H9 (cell line): ENCODE measurements around the gene METTL14. TPM values are rescaled to one million over a fixed set of nuclear protein-coding genes. Genes with fewer than 3 reads are reported as not detected.

ENCODE experiments used
- DNase-seq: peaks from one replicate; pipeline ENCODE4 v3.0.0-alpha.2; 2017
- H2AFZ ChIP-seq: one replicate; pipeline ENCODE4 v1.6.1; 2013; ENCODE audit warnings: mild to moderate bottlenecking, low read length, control low read depth, moderate library complexity
- H2AK5ac ChIP-seq: 2 replicates; pipeline ENCODE4 v1.6.1; 2013; ENCODE audit warnings: low read length, control low read depth, mixed read lengths; ENCODE audit not compliant: insufficient read length
- H2BK120ac ChIP-seq: one replicate; pipeline ENCODE4 v1.6.1; 2013; ENCODE audit warnings: low read depth, mild to moderate bottlenecking, low read length, control low read depth, inconsistent platforms; ENCODE audit not compliant: poor library complexity, severe bottlenecking
- H2BK12ac ChIP-seq: 2 replicates; pipeline ENCODE4 v1.6.1; 2013; ENCODE audit warnings: low read length, control low read depth, mixed read lengths, low read depth; ENCODE audit not compliant: insufficient read length
- H2BK15ac ChIP-seq: 2 replicates; pipeline ENCODE4 v1.6.1; 2013; ENCODE audit warnings: low read depth, low read length, control low read depth
- H2BK20ac ChIP-seq: one replicate; pipeline ENCODE4 v1.6.1; 2013; ENCODE audit warnings: low read depth, mild to moderate bottlenecking, low read length, control low read depth, inconsistent platforms; ENCODE audit not compliant: poor library complexity, severe bottlenecking
- H2BK5ac ChIP-seq: 2 replicates; pipeline ENCODE4 v1.6.1; 2013; ENCODE audit warnings: low read length, control low read depth, mixed read lengths; ENCODE audit not compliant: insufficient read length
- H3K14ac ChIP-seq: 2 replicates; pipeline ENCODE4 v1.6.1; 2013; ENCODE audit warnings: low read length, control low read depth; ENCODE audit not compliant: insufficient read depth
- H3K18ac ChIP-seq: 2 replicates; pipeline ENCODE4 v1.6.1; 2013; ENCODE audit warnings: low read depth, mild to moderate bottlenecking, mixed read lengths, low read length, control low read depth; ENCODE audit not compliant: insufficient read length
- H3K23ac ChIP-seq: 2 replicates; pipeline ENCODE4 v1.6.1; 2013; ENCODE audit warnings: low read length, control low read depth, mixed read lengths, low read depth; ENCODE audit not compliant: insufficient read length
- H3K23me2 ChIP-seq: 2 replicates; pipeline ENCODE4 v1.6.1; 2013; ENCODE audit warnings: low read depth, mild to moderate bottlenecking, mixed read lengths, low read length, control low read depth; ENCODE audit not compliant: insufficient read length, poor library complexity, severe bottlenecking
- H3K27ac ChIP-seq: 2 replicates; pipeline ENCODE4 v1.5.1; 2013; ENCODE audit warnings: low read length, control low read depth, mixed read lengths, low read depth; ENCODE audit not compliant: insufficient read length
- H3K27me3 ChIP-seq: 2 replicates; pipeline ENCODE4 v1.6.1; 2013; ENCODE audit warnings: low read length, control low read depth, inconsistent platforms; ENCODE audit not compliant: insufficient read depth
- H3K4ac ChIP-seq: 2 replicates; pipeline ENCODE4 v1.6.1; 2013; ENCODE audit warnings: low read depth, mild to moderate bottlenecking, control low read depth, inconsistent platforms, low read length, moderate library complexity
- H3K4me1 ChIP-seq: 2 replicates; pipeline ENCODE4 v1.6.1; 2013; ENCODE audit warnings: low read length, control low read depth, inconsistent platforms; ENCODE audit not compliant: insufficient read depth
- H3K4me2 ChIP-seq: 2 replicates; pipeline ENCODE4 v1.6.1; 2013; ENCODE audit warnings: low read length, control low read depth, mixed read lengths; ENCODE audit not compliant: insufficient read length, insufficient read depth
- H3K56ac ChIP-seq: 2 replicates; pipeline ENCODE4 v1.6.1; 2013; ENCODE audit warnings: low read depth, mild to moderate bottlenecking, mixed read lengths, low read length, control low read depth; ENCODE audit not compliant: insufficient read length
- H3K79me1 ChIP-seq: 2 replicates; pipeline ENCODE4 v1.6.1; 2013; ENCODE audit warnings: low read depth, mild to moderate bottlenecking, moderate library complexity, low read length, control low read depth, inconsistent platforms; ENCODE audit not compliant: insufficient read depth, poor library complexity, severe bottlenecking
- H3K79me2 ChIP-seq: 2 replicates; pipeline ENCODE4 v1.6.1; 2013; ENCODE audit warnings: low read length, control low read depth, inconsistent platforms; ENCODE audit not compliant: insufficient read depth
- H3K9ac ChIP-seq: 2 replicates; pipeline ENCODE4 v1.6.1; 2013; ENCODE audit warnings: low read length, control low read depth, mixed read lengths; ENCODE audit not compliant: insufficient read length; ENCODE audit errors: extremely low read depth
- H3K9me3 ChIP-seq: one replicate; pipeline ENCODE4 v1.6.1; 2013; ENCODE audit warnings: low read depth, low read length, inconsistent platforms; ENCODE audit not compliant: control insufficient read depth
- H3T11ph ChIP-seq: one replicate; pipeline ENCODE4 v1.6.1; 2013; ENCODE audit warnings: mild to moderate bottlenecking, low read length, control low read depth, inconsistent platforms
- H4K20me1 ChIP-seq: one replicate; pipeline ENCODE4 v1.6.1; 2013; ENCODE audit not compliant: control insufficient read depth, insufficient read length, insufficient read depth
- H4K5ac ChIP-seq: 2 replicates; pipeline ENCODE4 v1.6.1; 2013; ENCODE audit warnings: low read depth, mild to moderate bottlenecking, mixed read lengths, low read length, control low read depth; ENCODE audit not compliant: insufficient read length
- H4K8ac ChIP-seq: replicated peaks from 2 replicates; pipeline ENCODE4 v1.6.1; 2013; ENCODE audit warnings: low read length, control low read depth, mixed read lengths, low read depth; ENCODE audit not compliant: insufficient read length
- H4K91ac ChIP-seq: 2 replicates; pipeline ENCODE4 v1.6.1; 2013; ENCODE audit warnings: low read depth, mild to moderate bottlenecking, moderate library complexity, mixed read lengths, low read length, control low read depth; ENCODE audit not compliant: insufficient read length
- H3K27ac Mint-ChIP-seq, 3 experiments: 2 replicates in 2 of 3; 3 replicates in 1 of 3; pipeline ENCODE4 v1.8.0; 2020 to 2021; ENCODE audit warnings: mixed read lengths in 3 of 3, mild to moderate bottlenecking in 1 of 3, moderate library complexity in 1 of 3
- H3K27me3 Mint-ChIP-seq: 2 replicates; pipeline ENCODE4 v1.8.0; 2021; ENCODE audit warnings: low read depth, mild to moderate bottlenecking, moderate library complexity, mixed read lengths
- H3K36me3 Mint-ChIP-seq, 3 experiments: 2 replicates in 2 of 3; 3 replicates in 1 of 3; pipeline ENCODE4 v1.8.0; 2020 to 2021; ENCODE audit warnings: low read depth in 3 of 3, mixed read lengths in 3 of 3; ENCODE audit not compliant: insufficient read depth in 1 of 3
- H3K4me1 Mint-ChIP-seq, 2 experiments: 2 replicates each; pipeline ENCODE4 v1.8.0; 2020; ENCODE audit warnings: mixed read lengths in 2 of 2
- H3K4me3 Mint-ChIP-seq, 2 experiments: 2 replicates in 1 of 2; 3 replicates in 1 of 2; pipeline ENCODE4 v1.8.0; 2020 to 2021; ENCODE audit warnings: mild to moderate bottlenecking in 2 of 2, mixed read lengths in 2 of 2, moderate library complexity in 1 of 2
- H3K9me3 Mint-ChIP-seq, 2 experiments: 2 replicates in 1 of 2; 3 replicates in 1 of 2; pipeline ENCODE4 v1.8.0; 2020; ENCODE audit warnings: mild to moderate bottlenecking in 2 of 2, mixed read lengths in 2 of 2, moderate library complexity in 1 of 2
- CTCF ChIP-seq: fragments of 200-600 bp; sonication (generic); conservative IDR thresholded peaks from 3 replicates; pipeline ENCODE4 v1.8.0; 2021; ENCODE audit warnings: antibody characterized with exemption, mild to moderate bottlenecking
- WGBS: extraction: QIAGEN DNeasy Blood & Tissue Kit; methylation state at CpG from one replicate; pipeline ENCODE4 v1.1.7; 2013; ENCODE audit warnings: missing lambda C conversion rate, low lambda C conversion rate, mixed read lengths; ENCODE audit not compliant: insufficient read length; ENCODE audit errors: extremely low coverage; 5-methylcytosine and 5-hydroxymethylcytosine counted together
- total RNA-seq: library from RNA; stranded (reverse); gene quantifications from 2 replicates; pipeline ENCODE4 v1.2.1, GENCODE V29; 2021

The METTL14 gene
- total RNA-seq, 1 experiment from 2014 or later = 53.3 TPM

DNA sequence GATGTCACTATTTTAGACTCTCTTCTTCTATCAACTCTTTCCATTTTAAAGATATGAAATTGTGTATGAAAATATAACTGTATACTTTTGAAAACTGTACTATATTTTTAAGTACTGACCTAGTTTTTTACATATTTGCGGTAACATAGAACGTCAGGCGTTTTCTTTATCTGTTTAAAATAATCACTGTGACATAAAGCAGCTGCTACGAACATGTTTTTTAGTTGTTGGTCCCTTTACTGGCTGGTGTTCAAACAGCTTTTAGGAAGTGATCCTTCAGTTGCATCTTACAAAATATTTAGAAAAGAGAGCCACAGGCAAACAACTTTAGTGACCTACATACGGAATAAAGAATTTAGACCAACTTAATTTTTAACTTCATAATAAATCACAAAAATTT is 73.1 kb downstream of the METTL14 start:
- Histone ChIP-seq H4K20me1 (no peaks in the 10 kb centered on the region), H3K4me2 (no peak overlapping the region), H2BK5ac (no peak overlapping the region), H3K27me3 (no peaks in the 10 kb centered on the region), H2BK20ac (no peak overlapping the region), H3K79me1 (no peaks in the 10 kb centered on the region), H4K91ac (no peak overlapping the region), H3K4me1 (no peaks in the 10 kb centered on the region), H3K9me3 (no peaks in the 10 kb centered on the region), H4K5ac (no peak overlapping the region), H3K27ac (no peak overlapping the region), H3T11ph (no peak overlapping the region), H3K14ac (no peak overlapping the region), H3K23ac (no peak overlapping the region), H3K4ac (no peak overlapping the region), H2BK120ac (no peak overlapping the region), H2AK5ac (no peak overlapping the region), H2BK12ac (no peak overlapping the region), H3K79me2 (no peaks in the 10 kb centered on the region), H2AFZ (no peak overlapping the region), H3K56ac (no peak overlapping the region), H3K23me2 (no peaks in the 10 kb centered on the region), H4K8ac (no peak overlapping the region), H3K9ac (no peak overlapping the region), H3K18ac (no peak overlapping the region), H2BK15ac (no peak overlapping the region)
- no peak for DNase-seq
- TF ChIP-seq CTCF = no peak
- H3K27ac Mint-ChIP-seq = no peak overlapping the region
- H3K36me3 Mint-ChIP-seq = peaks cover 0 to 12% (median 2%) of the 10 kb centered on the region in 3 experiments; a peak in 3 of 7 replicates
- no peaks in the 10 kb centered on the region for H3K27me3 Mint-ChIP-seq
- peaks cover 13 to 15% of the 10 kb centered on the region in 2 experiments for H3K4me1 Mint-ChIP-seq
- H3K9me3 Mint-ChIP-seq = no peaks in the 10 kb centered on the region
- H3K4me3 Mint-ChIP-seq = no peak overlapping the region
- 100% methylated on average over 1 of the region's 5 CpGs for WGBS
